Embryonic facial prominence (tissue), 1 donor: ENCODE measurements around the gene PPP6R2.

ENCODE experiments used
- DNase-seq: peaks from one replicate; pipeline ENCODE4 v3.0.0-alpha.2; 2016; ENCODE audit errors: extremely low spot score

Gene PPP6R2

GRCh38 chr22:50467773-50468440 lies 124.8 kb downstream of the PPP6R2 start:
- DNase-seq = no peak

- DNase-seq = no peak
Measured at GRCh38 chr22:50468626-50469025, 125.5 kb downstream of the PPP6R2 start.

- DNase-seq = no peak
Measured at GRCh38 chr22:50469377-50470305, 126.5 kb downstream of the PPP6R2 start.

- no peak for DNase-seq
Measured at GRCh38 chr22:50470491-50470890, 127.4 kb downstream of the PPP6R2 start.

- no peak for DNase-seq
Measured at GRCh38 chr22:50471197-50471847, 128.2 kb downstream of the PPP6R2 start.

- DNase-seq = no peak
Measured at GRCh38 chr22:50471962-50472361, 128.8 kb downstream of the PPP6R2 start.

- no peak for DNase-seq
Measured at GRCh38 chr22:50473088-50473487, 130.0 kb downstream of the PPP6R2 start.

GRCh38 chr22:50473855-50474671 lies 130.9 kb downstream of the PPP6R2 start:
- DNase-seq = no peak

GRCh38 chr22:50474710-50475651 lies 131.9 kb downstream of the PPP6R2 start, which contains the start of gene SBF1:
Gene SBF1 (minus strand): TSS chr22:50475035. CDS start chr22:50474840, 195 bp downstream.
- DNase-seq = peak; percentile 76

- no peak for DNase-seq
Measured at GRCh38 chr22:50475652-50476002, 132.5 kb downstream of the PPP6R2 start.

- DNase-seq = no peak
Measured at GRCh38 chr22:50476868-50477267, 133.7 kb downstream of the PPP6R2 start.

- DNase-seq = no peak
Measured at GRCh38 chr22:50477923-50478322, 134.8 kb downstream of the PPP6R2 start.

- DNase-seq = no peak
Measured at GRCh38 chr22:50479721-50480120, 136.6 kb downstream of the PPP6R2 start.

GRCh38 chr22:50481045-50481439 lies 137.9 kb downstream of the PPP6R2 start:
- no peak for DNase-seq

GRCh38 chr22:50481440-50482106 lies 138.4 kb downstream of the PPP6R2 start, which contains the start of gene ADM2:
Gene ADM2 (plus strand): TSS chr22:50481543. CDS start chr22:50481848, 305 bp downstream.
- no peak for DNase-seq

GRCh38 chr22:50482107-50483074 lies 139.3 kb downstream of the PPP6R2 start:
- DNase-seq = no peak

- DNase-seq = no peak
Measured at GRCh38 chr22:50483106-50483505, 140.0 kb downstream of the PPP6R2 start.

GRCh38 chr22:50483556-50483955 lies 140.4 kb downstream of the PPP6R2 start:
- DNase-seq = no peak
